GM12878 (cell line): ENCODE measurements around the gene CHD5. TPM values are rescaled to one million over a fixed set of nuclear protein-coding genes. Genes with fewer than 3 reads are reported as not detected.
A peak's percentile ranks its signal among the peaks of the same experiment; 100 is the strongest.

Experiments used
- ATAC-seq: fragments of 200-7000 bp; cut with Tn5 transposase; 3 replicates; pipeline ENCODE4 v1.9.1; 2020; ENCODE audit warnings: mild to moderate bottlenecking, moderate library complexity
- BruUV-seq: library from RNA; stranded (reverse); fragments of 400-500 nt; replicated peaks from 2 replicates; lab custom pipeline; 2021; lab: Mats Ljungman, UMichigan
- CTCF ChIA-PET: fragments of 300-600 bp; sonication (Branson Sonifier 250); formaldehyde crosslinking; extraction: SDS; loops from one replicate; lab custom pipeline; 2021; ENCODE audit warnings: inconsistent platforms; lab: Yijun Ruan, JAX
- POLR2A ChIA-PET: fragments of 350-600 bp; formaldehyde crosslinking; extraction: SDS; loops from one replicate; lab custom pipeline; 2021; ENCODE audit warnings: inconsistent platforms; lab: Charles Lee
- RAD21 ChIA-PET: fragments of 300-600 bp; sonication (Branson Sonifier 250); formaldehyde crosslinking; loops from one replicate; lab custom pipeline; 2023; ENCODE audit warnings: antibody characterized with exemption; ENCODE audit not compliant: unreplicated experiment; lab: Charles Lee
- SMC1A ChIA-PET: fragments of 300-600 bp; sonication (Branson Sonifier 250); formaldehyde crosslinking; loops from one replicate; lab custom pipeline; 2023; ENCODE audit not compliant: unreplicated experiment, uncharacterized antibody; lab: Charles Lee
- DNase-seq: peaks from one replicate; pipeline ENCODE4 v3.0.0-alpha.2; 2011; ENCODE audit warnings: low read depth, low spot score
- FAIRE-seq: peaks from 3 replicates; lab custom pipeline; 2011; peaks lifted over from hg19 to GRCh38; lab: Jason Lieb, UNC
- H2AFZ ChIP-seq: 2 replicates; pipeline ENCODE4 v1.6.0; 2011; ENCODE audit warnings: low read depth, low read length, control low read depth; ENCODE audit not compliant: control insufficient read depth
- H3K27ac ChIP-seq: 2 replicates; pipeline ENCODE4 v1.5.1; 2011; ENCODE audit warnings: control low read depth; ENCODE audit not compliant: control insufficient read depth, insufficient read depth
- H3K27me3 ChIP-seq, 2 experiments: replicated peaks in 1 of 2; 2 replicates each; pipeline versions ENCODE4 v1.6.0 to v1.6.1; 2011; ENCODE audit warnings: low read length in 1 of 2; ENCODE audit not compliant: control insufficient read depth in 2 of 2, insufficient read depth in 2 of 2
- H3K36me3 ChIP-seq, 2 experiments: 2 replicates each; pipeline ENCODE4 v1.5.1; 2011; ENCODE audit warnings: low read length in 1 of 2; ENCODE audit not compliant: control insufficient read depth in 2 of 2, insufficient read depth in 2 of 2
- H3K4me1 ChIP-seq: 2 replicates; pipeline ENCODE4 v1.6.1; 2011; ENCODE audit warnings: mild to moderate bottlenecking, low read length, moderate library complexity, mixed read lengths; ENCODE audit not compliant: control insufficient read depth, insufficient read depth
- H3K4me2 ChIP-seq: 2 replicates; pipeline ENCODE4 v1.6.0; 2011; ENCODE audit warnings: control low read depth; ENCODE audit not compliant: control insufficient read depth, insufficient read depth
- H3K4me3 ChIP-seq: fragments of 200-600 bp; sonication (generic); 2 replicates; pipeline ENCODE4 v1.5.1; 2016
- H3K79me2 ChIP-seq: 2 replicates; pipeline ENCODE4 v1.6.0; 2011; ENCODE audit warnings: low read length; ENCODE audit not compliant: control insufficient read depth, insufficient read depth
- H3K9ac ChIP-seq: 2 replicates; pipeline ENCODE4 v1.8.0; 2011; ENCODE audit warnings: low read length, control low read depth, mixed read lengths; ENCODE audit not compliant: control insufficient read depth, insufficient read depth
- H3K9me3 ChIP-seq: replicated peaks from 3 replicates; pipeline ENCODE4 v1.5.1; 2011; ENCODE audit warnings: mild to moderate bottlenecking, low read length; ENCODE audit not compliant: control insufficient read depth, insufficient read depth
- H4K20me1 ChIP-seq: 2 replicates; pipeline ENCODE4 v1.6.0; 2011; ENCODE audit not compliant: control insufficient read depth, insufficient read depth
- CHD4 ChIP-seq: fragments of 200-600 bp; sonication (generic); IDR thresholded peaks from 2 replicates; pipeline ENCODE4 v1.6.1; 2016; ENCODE audit warnings: mild to moderate bottlenecking
- NR2C1 ChIP-seq: fragments of 450-650 bp; IDR thresholded peaks from 2 replicates; pipeline ENCODE4 v1.6.1; 2017; ENCODE audit warnings: antibody characterized with exemption, mild to moderate bottlenecking, moderate library complexity
- POLR2AphosphoS5 ChIP-seq: IDR thresholded peaks from 2 replicates; pipeline ENCODE4 v1.6.1; 2011; ENCODE audit warnings: mild to moderate bottlenecking, low read length, inconsistent platforms
- SMC3 ChIP-seq: IDR thresholded peaks from 2 replicates; pipeline ENCODE4 v1.6.1; 2011; ENCODE audit warnings: low read length, improper control_type of control experiment, borderline replicate concordance
- SUPT20H ChIP-seq: IDR thresholded peaks from 2 replicates; pipeline ENCODE4 v1.6.1; 2011; ENCODE audit warnings: low read depth, mild to moderate bottlenecking, low read length, moderate library complexity, borderline replicate concordance; ENCODE audit not compliant: control insufficient read depth
- TAF1 ChIP-seq: IDR thresholded peaks from 2 replicates; pipeline ENCODE4 v1.6.1; 2011; ENCODE audit warnings: mild to moderate bottlenecking, low read depth, low read length, borderline replicate concordance
- WRNIP1 ChIP-seq: IDR thresholded peaks from 2 replicates; pipeline ENCODE4 v1.6.1; 2011; ENCODE audit warnings: low read depth, low read length, improper control_type of control experiment, borderline replicate concordance
- WGBS: methylation state at CpG from one replicate; pipeline ENCODE4 v1.1.6; 2016; ENCODE audit warnings: low lambda C conversion rate; ENCODE audit not compliant: insufficient replicate concordance, insufficient coverage; ENCODE audit errors: missing lambda C conversion rate; 5-methylcytosine and 5-hydroxymethylcytosine counted together
- in situ Hi-C: fragments of 300-500 bp; cut with MboI; formaldehyde crosslinking; loops from 9 replicates; pipeline ENCODE4 v1.14.3; 2018; ENCODE audit warnings: mixed read lengths
- intact Hi-C: fragments of 100-400 bp; cut with micrococcal nuclease; formaldehyde crosslinking; loops from one replicate; pipeline ENCODE4 v1.14.2; 2022; ENCODE audit not compliant: unreplicated experiment
- polyA plus RNA-seq, 11 experiments: library from polyadenylated mRNA; depleted of rRNA in 4 of 11; unstranded in 6 of 11; stranded (reverse) in 5 of 11; fragments of >200 nt; fragmentation: Nextera tagmentation in 4 of 11; fragmentation: Illumina TruSeq in 1 of 11; extraction: Ambion mirVana in 4 of 11; extraction: Trizol in 1 of 11; gene quantifications; 1 replicate in 1 of 11; 2 replicates in 10 of 11; pipeline versions ENCODE4 v1.2.1 to v1.2.3, GENCODE V29; 2011 to 2016; ENCODE audit warnings: inconsistent platforms in 2 of 11, missing spikeins in 2 of 11, low read depth in 1 of 11
- total RNA-seq, 4 experiments: library from RNA; depleted of rRNA in 3 of 4; stranded (reverse); fragments of >200 nt in 3 of 4; fragmentation: Illumina TruSeq in 1 of 4; extraction: Trizol in 1 of 4; gene quantifications; 2 replicates each; pipeline versions ENCODE4 v1.2.1 to v1.2.3, GENCODE V29; 2013 to 2021
- TF ChIP-seq, protein P1 (sequence below): fragments of 450-650 bp; formaldehyde crosslinking; IDR thresholded peaks from 2 replicates; pipeline ENCODE4 v1.4.0; 2022; ENCODE audit warnings: mild to moderate bottlenecking, moderate library complexity
- TF ChIP-seq, protein P2 (sequence below), 3 experiments: IDR thresholded peaks in 2 of 3; conservative IDR thresholded peaks in 1 of 3; 2 replicates each; pipeline ENCODE4 v1.5.1; 2011; ENCODE audit warnings: low read depth in 3 of 3, low read length in 3 of 3, mild to moderate bottlenecking in 3 of 3, control low read depth in 2 of 3, moderate library complexity in 2 of 3, inconsistent platforms in 1 of 3, mixed read lengths in 1 of 3; ENCODE audit not compliant: control insufficient read depth in 2 of 3, insufficient read depth in 1 of 3; ENCODE audit errors: extremely low read depth in 1 of 3
- TF ChIP-seq, protein P3 (sequence below): fragments of 450-650 bp; IDR thresholded peaks from 2 replicates; pipeline ENCODE4 v1.6.1; 2016; ENCODE audit warnings: mild to moderate bottlenecking
- TF ChIP-seq, protein P4 (sequence below): IDR thresholded peaks from 2 replicates; pipeline ENCODE4 v1.6.1; 2011; ENCODE audit warnings: low read depth, low read length, improper control_type of control experiment, borderline replicate concordance

CHD5 gene
- total and polyA plus RNA-seq, 10 of the 15 experiments (the other 5 are each of a cell fraction or from before 2014, with no cell fraction given), result 0.03 to 0.49 (median 0.13) TPM; not detected in 3

DNA sequence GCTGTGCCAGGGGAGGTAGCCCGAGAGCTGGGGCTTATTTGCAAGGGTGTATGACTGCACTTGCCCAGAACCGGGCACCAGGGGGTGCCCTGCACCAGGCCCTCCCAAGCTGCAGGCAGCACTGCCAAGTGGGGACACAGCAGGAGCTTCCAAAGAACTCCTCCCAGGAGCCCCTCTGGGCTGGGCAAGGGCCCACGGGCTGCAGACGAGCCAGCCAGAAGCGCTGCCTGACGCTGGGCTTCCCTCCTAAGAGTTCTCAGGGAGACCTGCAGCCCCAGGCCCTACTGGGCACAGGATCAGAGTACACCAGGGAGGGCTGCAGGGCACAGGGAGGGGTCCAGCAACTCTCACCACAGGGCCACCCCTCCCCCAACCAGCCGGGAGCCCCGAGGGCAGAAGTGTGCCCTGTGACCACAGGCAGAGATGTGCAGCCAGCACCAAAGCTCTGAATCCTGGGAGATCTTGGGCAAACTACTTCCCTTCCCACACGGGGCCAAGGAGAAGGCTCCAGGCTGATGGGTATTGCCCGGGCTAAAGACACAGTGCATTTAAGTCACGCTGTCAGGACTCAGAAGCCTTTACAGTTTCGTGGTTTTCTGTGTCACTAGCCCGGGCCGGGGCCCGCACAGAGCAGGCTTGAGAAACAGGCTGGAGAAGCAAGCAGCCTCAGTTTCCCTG, 71.0 kb downstream of the CHD5 start:
- POLR2A ChIA-PET, result no interaction called here
- intact Hi-C loops (loop anchor here (2.0 kb wide), 1 partner anchor 138 kb away; no protein-coding TSS in a partner anchor), in situ Hi-C loops (no loop called here)
- Histone ChIP-seq H3K9me3 (no peaks in the 10 kb centered on the region), H4K20me1 (no peaks in the 10 kb centered on the region), H3K79me2 (no peaks in the 10 kb centered on the region), H3K27ac (no peak overlapping the region), H2AFZ (no peak overlapping the region), H3K4me1 (no peaks in the 10 kb centered on the region), H3K36me3 (no peaks in the 10 kb centered on the region), H3K4me3 (no peak overlapping the region), H3K9ac (no peak overlapping the region), H3K27me3 (no peaks in the 10 kb centered on the region), H3K4me2 (no peak overlapping the region)
- FAIRE-seq, result no peak
- RAD21 ChIA-PET, result interaction anchor here (1.0 kb wide), 2 partner anchors 136 to 137 kb away, joined by 3 to 5 read pairs; no protein-coding TSS in a partner anchor
- CTCF ChIA-PET, result interaction anchor here (1.0 kb wide), 2 partner anchors 96 to 137 kb away, joined by 4 read pairs; no protein-coding TSS in a partner anchor
- DNase-seq, result no peak
- WGBS, result 22% methylated on average over 15 of the region's 15 CpGs
- SMC1A ChIA-PET, result interaction anchor here (1.0 kb wide), 1 partner anchor 136 kb away, joined by 4 read pairs; no protein-coding TSS in a partner anchor
- no TSS peak for BruUV-seq
- ATAC-seq, result peak; percentile 96
- TF ChIP-seq, protein P1, sequence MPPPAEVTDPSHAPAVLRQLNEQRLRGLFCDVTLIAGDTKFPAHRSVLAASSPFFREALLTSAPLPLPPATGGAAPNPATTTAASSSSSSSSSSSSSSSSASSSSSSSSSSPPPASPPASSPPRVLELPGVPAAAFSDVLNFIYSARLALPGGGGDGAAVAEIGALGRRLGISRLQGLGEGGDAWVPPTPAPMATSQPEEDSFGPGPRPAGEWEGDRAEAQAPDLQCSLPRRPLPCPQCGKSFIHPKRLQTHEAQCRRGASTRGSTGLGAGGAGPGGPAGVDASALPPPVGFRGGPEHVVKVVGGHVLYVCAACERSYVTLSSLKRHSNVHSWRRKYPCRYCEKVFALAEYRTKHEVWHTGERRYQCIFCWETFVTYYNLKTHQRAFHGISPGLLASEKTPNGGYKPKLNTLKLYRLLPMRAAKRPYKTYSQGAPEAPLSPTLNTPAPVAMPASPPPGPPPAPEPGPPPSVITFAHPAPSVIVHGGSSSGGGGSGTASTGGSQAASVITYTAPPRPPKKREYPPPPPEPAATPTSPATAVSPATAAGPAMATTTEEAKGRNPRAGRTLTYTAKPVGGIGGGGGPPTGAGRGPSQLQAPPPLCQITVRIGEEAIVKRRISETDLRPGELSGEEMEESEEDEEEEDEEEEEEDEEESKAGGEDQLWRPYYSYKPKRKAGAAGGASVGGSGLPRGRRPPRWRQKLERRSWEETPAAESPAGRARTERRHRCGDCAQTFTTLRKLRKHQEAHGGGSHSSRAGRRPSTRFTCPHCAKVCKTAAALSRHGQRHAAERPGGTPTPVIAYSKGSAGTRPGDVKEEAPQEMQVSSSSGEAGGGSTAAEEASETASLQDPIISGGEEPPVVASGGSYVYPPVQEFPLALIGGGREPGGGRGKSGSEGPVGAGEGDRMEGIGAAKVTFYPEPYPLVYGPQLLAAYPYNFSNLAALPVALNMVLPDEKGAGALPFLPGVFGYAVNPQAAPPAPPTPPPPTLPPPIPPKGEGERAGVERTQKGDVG, result no peak
- no peak for TF ChIP-seq WRNIP1
- TF ChIP-seq SMC3, result peak; percentile 62; the same call in 1 of the 2 replicates
- no peak for TF ChIP-seq TAF1
- TF ChIP-seq POLR2AphosphoS5, result no peak
- TF ChIP-seq, protein P2, sequence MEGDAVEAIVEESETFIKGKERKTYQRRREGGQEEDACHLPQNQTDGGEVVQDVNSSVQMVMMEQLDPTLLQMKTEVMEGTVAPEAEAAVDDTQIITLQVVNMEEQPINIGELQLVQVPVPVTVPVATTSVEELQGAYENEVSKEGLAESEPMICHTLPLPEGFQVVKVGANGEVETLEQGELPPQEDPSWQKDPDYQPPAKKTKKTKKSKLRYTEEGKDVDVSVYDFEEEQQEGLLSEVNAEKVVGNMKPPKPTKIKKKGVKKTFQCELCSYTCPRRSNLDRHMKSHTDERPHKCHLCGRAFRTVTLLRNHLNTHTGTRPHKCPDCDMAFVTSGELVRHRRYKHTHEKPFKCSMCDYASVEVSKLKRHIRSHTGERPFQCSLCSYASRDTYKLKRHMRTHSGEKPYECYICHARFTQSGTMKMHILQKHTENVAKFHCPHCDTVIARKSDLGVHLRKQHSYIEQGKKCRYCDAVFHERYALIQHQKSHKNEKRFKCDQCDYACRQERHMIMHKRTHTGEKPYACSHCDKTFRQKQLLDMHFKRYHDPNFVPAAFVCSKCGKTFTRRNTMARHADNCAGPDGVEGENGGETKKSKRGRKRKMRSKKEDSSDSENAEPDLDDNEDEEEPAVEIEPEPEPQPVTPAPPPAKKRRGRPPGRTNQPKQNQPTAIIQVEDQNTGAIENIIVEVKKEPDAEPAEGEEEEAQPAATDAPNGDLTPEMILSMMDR (IDR thresholded peaks at IDR 0.05 in 2 of 3, conservative IDR thresholded peaks at IDR 0.05 in 1 of 3; ENCODE audit: control insufficient read depth in 2 of 3, extremely low read depth in 1 of 3, insufficient read depth in 1 of 3, low read depth in 3 of 3, low read length in 3 of 3), result peak; percentile 52 to 77 (median 76)
- TF ChIP-seq, protein P3, sequence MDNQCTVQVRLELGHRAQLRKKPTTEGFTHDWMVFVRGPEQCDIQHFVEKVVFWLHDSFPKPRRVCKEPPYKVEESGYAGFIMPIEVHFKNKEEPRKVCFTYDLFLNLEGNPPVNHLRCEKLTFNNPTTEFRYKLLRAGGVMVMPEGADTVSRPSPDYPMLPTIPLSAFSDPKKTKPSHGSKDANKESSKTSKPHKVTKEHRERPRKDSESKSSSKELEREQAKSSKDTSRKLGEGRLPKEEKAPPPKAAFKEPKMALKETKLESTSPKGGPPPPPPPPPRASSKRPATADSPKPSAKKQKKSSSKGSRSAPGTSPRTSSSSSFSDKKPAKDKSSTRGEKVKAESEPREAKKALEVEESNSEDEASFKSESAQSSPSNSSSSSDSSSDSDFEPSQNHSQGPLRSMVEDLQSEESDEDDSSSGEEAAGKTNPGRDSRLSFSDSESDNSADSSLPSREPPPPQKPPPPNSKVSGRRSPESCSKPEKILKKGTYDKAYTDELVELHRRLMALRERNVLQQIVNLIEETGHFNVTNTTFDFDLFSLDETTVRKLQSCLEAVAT, result no peak
- TF ChIP-seq NR2C1, result no peak
- no peak for TF ChIP-seq SUPT20H
- TF ChIP-seq, protein P4, sequence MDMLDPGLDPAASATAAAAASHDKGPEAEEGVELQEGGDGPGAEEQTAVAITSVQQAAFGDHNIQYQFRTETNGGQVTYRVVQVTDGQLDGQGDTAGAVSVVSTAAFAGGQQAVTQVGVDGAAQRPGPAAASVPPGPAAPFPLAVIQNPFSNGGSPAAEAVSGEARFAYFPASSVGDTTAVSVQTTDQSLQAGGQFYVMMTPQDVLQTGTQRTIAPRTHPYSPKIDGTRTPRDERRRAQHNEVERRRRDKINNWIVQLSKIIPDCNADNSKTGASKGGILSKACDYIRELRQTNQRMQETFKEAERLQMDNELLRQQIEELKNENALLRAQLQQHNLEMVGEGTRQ, result no peak
- TF ChIP-seq CHD4, result no peak
